Endothelial cell of umbilical vein (primary cell): ENCODE data around the gene HDAC4. TPM values are rescaled to one million over a fixed set of nuclear protein-coding genes. Genes with fewer than 3 reads are reported as not detected.

Experiments
- BruUV-seq: library from RNA; stranded (reverse); fragments of 400-500 nt; replicated peaks from 2 replicates; lab custom pipeline; 2021; lab: Mats Ljungman, UMichigan
- CTCF ChIA-PET: fragments of 300-600, 350-600 bp; sonication (Branson Sonifier 250); formaldehyde crosslinking; loops from one replicate; lab custom pipeline; 2021; ENCODE audit warnings: antibody characterized with exemption, inconsistent platforms; lab: Charles Lee
- POLR2A ChIA-PET: fragments of 300-600, 350-600 bp; sonication (Branson Sonifier 250); formaldehyde crosslinking; loops from one replicate; lab custom pipeline; 2021; ENCODE audit warnings: antibody characterized with exemption, inconsistent platforms; lab: Charles Lee
- DNase-seq: peaks from one replicate; pipeline ENCODE4 v3.0.0-alpha.2; 2011; ENCODE audit warnings: low read depth, low spot score
- FAIRE-seq: peaks from 2 replicates; lab custom pipeline; 2011; peaks lifted over from hg19 to GRCh38; lab: Jason Lieb, UNC
- H2AFZ ChIP-seq: 2 replicates; pipeline ENCODE4 v1.6.0; 2012; ENCODE audit warnings: low read depth, low read length, control low read depth, inconsistent platforms
- H3K27ac ChIP-seq: 2 replicates; pipeline ENCODE4 v1.5.1; 2011; ENCODE audit warnings: low read depth, mild to moderate bottlenecking, control low read depth, low read length, moderate library complexity; ENCODE audit not compliant: insufficient read depth
- H3K27me3 ChIP-seq, 2 experiments: 2 replicates each; pipeline versions ENCODE4 v1.6.0 to v1.6.1; 2011; ENCODE audit warnings: low read length in 2 of 2, mixed read lengths in 1 of 2; ENCODE audit not compliant: control insufficient read depth in 2 of 2, insufficient read depth in 2 of 2
- H3K36me3 ChIP-seq, 2 experiments: 2 replicates in 1 of 2; 3 replicates in 1 of 2; pipeline ENCODE4 v1.5.1; 2011; ENCODE audit warnings: low read length in 2 of 2, mild to moderate bottlenecking in 1 of 2, moderate library complexity in 1 of 2; ENCODE audit not compliant: control insufficient read depth in 2 of 2, insufficient read depth in 2 of 2; ENCODE audit errors: extremely low read depth in 1 of 2
- H3K4me1 ChIP-seq: 3 replicates; pipeline ENCODE4 v1.5.1; 2011; ENCODE audit warnings: mild to moderate bottlenecking, low read length; ENCODE audit not compliant: control insufficient read depth, insufficient read depth; ENCODE audit errors: extremely low read depth
- H3K4me2 ChIP-seq: 2 replicates; pipeline ENCODE4 v1.6.1; 2011; ENCODE audit warnings: low read length, control low read depth, mixed read lengths; ENCODE audit not compliant: insufficient read depth
- H3K4me3 ChIP-seq, 3 experiments: fragments of 200-600 bp in 1 of 3; sonication (generic), shearing (Covaris generic) in 1 of 3; replicated peaks in 1 of 3; 2 replicates each; pipeline ENCODE4 v1.5.1; 2011 to 2016; ENCODE audit warnings: control low read depth in 3 of 3, low read length in 3 of 3, mild to moderate bottlenecking in 2 of 3, inconsistent platforms in 1 of 3, low read depth in 1 of 3, moderate library complexity in 1 of 3; ENCODE audit not compliant: insufficient read depth in 1 of 3
- H3K79me2 ChIP-seq: 2 replicates; pipeline ENCODE4 v1.6.0; 2012; ENCODE audit warnings: low read length, inconsistent platforms; ENCODE audit not compliant: control insufficient read depth, insufficient read depth
- H3K9ac ChIP-seq: replicated peaks from 2 replicates; pipeline ENCODE3; 2011; ENCODE audit warnings: low read length, control low read depth; ENCODE audit not compliant: insufficient read depth; ENCODE audit errors: extremely low read depth
- H3K9me1 ChIP-seq: replicated peaks from 3 replicates; pipeline ENCODE4 v1.6.0; 2011; ENCODE audit warnings: mild to moderate bottlenecking, low read length; ENCODE audit not compliant: control insufficient read depth, insufficient read depth; ENCODE audit errors: extremely low read depth
- H3K9me3 ChIP-seq: replicated peaks from 2 replicates; pipeline ENCODE4 v1.5.1; 2012; ENCODE audit warnings: low read length, inconsistent platforms; ENCODE audit not compliant: control insufficient read depth, insufficient read depth
- H4K20me1 ChIP-seq: replicated peaks from 2 replicates; pipeline ENCODE3; 2011; ENCODE audit warnings: mild to moderate bottlenecking, low read length; ENCODE audit not compliant: control insufficient read depth, insufficient read depth; ENCODE audit errors: extremely low read depth
- EZH2 ChIP-seq: IDR thresholded peaks from 2 replicates; pipeline ENCODE4 v1.6.1; 2012; ENCODE audit warnings: borderline replicate concordance, low read depth, mild to moderate bottlenecking, moderate library complexity, low read length, inconsistent platforms; ENCODE audit not compliant: severe bottlenecking
- FOS ChIP-seq: IDR thresholded peaks from 2 replicates; pipeline ENCODE4 v1.6.1; 2011; ENCODE audit warnings: mild to moderate bottlenecking, low read length, moderate library complexity, borderline replicate concordance; ENCODE audit not compliant: insufficient read depth
- GATA2 ChIP-seq: IDR thresholded peaks from 2 replicates; pipeline ENCODE4 v1.7.0; 2011; ENCODE audit warnings: low read depth, mild to moderate bottlenecking, moderate library complexity, mixed read lengths, low read length; ENCODE audit not compliant: insufficient read length, insufficient read depth
- JUN ChIP-seq: IDR thresholded peaks from 2 replicates; pipeline ENCODE4 v1.6.1; 2011; ENCODE audit warnings: borderline replicate concordance, low read depth; ENCODE audit not compliant: insufficient read length, insufficient read depth
- MAX ChIP-seq: IDR thresholded peaks from 2 replicates; pipeline ENCODE4 v1.6.1; 2011; ENCODE audit not compliant: insufficient read depth, insufficient read length
- MYC ChIP-seq: IDR thresholded peaks from one replicate; pipeline ENCODE4 v1.6.1; 2011; ENCODE audit warnings: mild to moderate bottlenecking, low read depth, low read length
- POLR2A ChIP-seq: IDR thresholded peaks from 2 replicates; pipeline ENCODE4 v1.6.1; 2012; ENCODE audit warnings: low read depth, mild to moderate bottlenecking, control low read depth, low read length
- POLR2AphosphoS5 ChIP-seq: IDR thresholded peaks from 2 replicates; pipeline ENCODE4 v1.6.1; 2012; ENCODE audit warnings: low read depth, mild to moderate bottlenecking, control low read depth, low read length, moderate library complexity; ENCODE audit not compliant: insufficient read depth
- dilution Hi-C: fragments of 300-500 bp; cut with MboI; formaldehyde crosslinking; loops from one replicate; pipeline ENCODE4 v1.15.0; 2019; ENCODE audit warnings: low sequenced_read_pairs; ENCODE audit not compliant: extremely low pct_ligation_motif_present
- intact Hi-C: fragments of 100-400 bp; cut with micrococcal nuclease; formaldehyde crosslinking; loops from one replicate; pipeline ENCODE4 v1.10.0; 2022
- polyA plus RNA-seq, 4 experiments: library from polyadenylated mRNA; depleted of rRNA in 3 of 4; stranded (reverse) in 3 of 4; unstranded in 1 of 4; fragments of >200 nt; gene quantifications; 2 replicates each; pipeline versions ENCODE4 v1.2.1 to v1.2.3, GENCODE V29; 2011 to 2012; ENCODE audit warnings: missing spikeins in 1 of 4
- total RNA-seq: library from RNA; stranded (reverse); gene quantifications from 2 replicates; pipeline ENCODE4 v1.2.3, GENCODE V29; 2021
- TF ChIP-seq, protein P1 (sequence below), 2 donors: IDR thresholded peaks; 1 replicate in 1 of 2; 2 replicates in 1 of 2; pipeline ENCODE4 v1.5.1; 2011; ENCODE audit warnings: low read length in 2 of 2, mild to moderate bottlenecking in 2 of 2, moderate library complexity in 2 of 2, control low read depth in 1 of 2, inconsistent platforms in 1 of 2, low read depth in 1 of 2; ENCODE audit not compliant: insufficient read depth in 1 of 2; ENCODE audit errors: extremely low read depth in 1 of 2

HDAC4 gene
- total and polyA plus RNA-seq, 2 donors (not counting 3 experiments of a cell fraction or from before 2014, with no cell fraction given), result 13.4 to 33.0 TPM

DNA sequence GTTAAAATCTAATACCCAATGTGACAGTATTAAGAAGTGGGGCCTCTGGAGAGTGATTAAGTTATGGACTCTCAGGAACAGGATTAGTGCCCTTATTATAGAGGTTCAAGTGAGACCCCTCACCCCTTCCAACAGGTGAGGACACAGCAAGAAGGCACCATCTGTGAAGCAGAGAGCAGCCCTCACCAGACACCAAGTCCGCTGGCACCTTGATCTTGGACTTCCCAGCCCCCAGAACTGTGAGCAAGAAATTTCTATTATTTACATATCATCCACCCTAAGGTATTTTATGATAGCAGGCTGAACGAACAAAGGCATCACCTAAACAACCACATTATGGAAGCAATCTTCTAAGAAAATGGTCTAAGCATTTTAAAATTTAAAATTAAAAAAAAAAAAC, 59.0 kb downstream of the HDAC4 start:
- POLR2A ChIA-PET, result no interaction called here
- BruUV-seq, result no TSS peak
- Histone ChIP-seq H3K9me3 (no peaks in the 10 kb centered on the region), H4K20me1 (no peaks in the 10 kb centered on the region), H3K79me2 (peaks cover 6% of the 10 kb centered on the region), H3K27ac (no peak overlapping the region), H3K27me3 (no peaks in the 10 kb centered on the region), H3K4me1 (no peaks in the 10 kb centered on the region), H3K9me1 (no peaks in the 10 kb centered on the region), H3K36me3 (no peaks in the 10 kb centered on the region), H3K4me3 (no peak overlapping the region), H3K4me2 (no peak overlapping the region), H2AFZ (no peak overlapping the region), H3K9ac (no peak overlapping the region)
- no peak for FAIRE-seq
- CTCF ChIA-PET, result no interaction called here
- intact Hi-C loops (loop anchor here (5.0 kb wide), 1 partner anchor 1005 kb away; no protein-coding TSS in a partner anchor), dilution Hi-C loops (no loop called here)
- TF ChIP-seq GATA2 (no peak), MYC (no peak), POLR2A (no peak), MAX (no peak), FOS (no peak), EZH2 (no peak), POLR2AphosphoS5 (no peak), JUN (no peak)
- TF ChIP-seq, protein P1, sequence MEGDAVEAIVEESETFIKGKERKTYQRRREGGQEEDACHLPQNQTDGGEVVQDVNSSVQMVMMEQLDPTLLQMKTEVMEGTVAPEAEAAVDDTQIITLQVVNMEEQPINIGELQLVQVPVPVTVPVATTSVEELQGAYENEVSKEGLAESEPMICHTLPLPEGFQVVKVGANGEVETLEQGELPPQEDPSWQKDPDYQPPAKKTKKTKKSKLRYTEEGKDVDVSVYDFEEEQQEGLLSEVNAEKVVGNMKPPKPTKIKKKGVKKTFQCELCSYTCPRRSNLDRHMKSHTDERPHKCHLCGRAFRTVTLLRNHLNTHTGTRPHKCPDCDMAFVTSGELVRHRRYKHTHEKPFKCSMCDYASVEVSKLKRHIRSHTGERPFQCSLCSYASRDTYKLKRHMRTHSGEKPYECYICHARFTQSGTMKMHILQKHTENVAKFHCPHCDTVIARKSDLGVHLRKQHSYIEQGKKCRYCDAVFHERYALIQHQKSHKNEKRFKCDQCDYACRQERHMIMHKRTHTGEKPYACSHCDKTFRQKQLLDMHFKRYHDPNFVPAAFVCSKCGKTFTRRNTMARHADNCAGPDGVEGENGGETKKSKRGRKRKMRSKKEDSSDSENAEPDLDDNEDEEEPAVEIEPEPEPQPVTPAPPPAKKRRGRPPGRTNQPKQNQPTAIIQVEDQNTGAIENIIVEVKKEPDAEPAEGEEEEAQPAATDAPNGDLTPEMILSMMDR (IDR thresholded peaks at IDR 0.05; ENCODE audit: extremely low read depth in 1 of 2, insufficient read depth in 1 of 2, low read depth in 1 of 2, low read length in 2 of 2), result no peak
- no peak for DNase-seq
